GM21529 (cell line): ENCODE data around the gene MIEF1.
A peak's percentile ranks its signal among the peaks of the same experiment; 100 is the strongest.

Experiments
- ATAC-seq: cut with Tn5 transposase; IDR thresholded peaks from one replicate; pipeline ENCODE4 v1.9.1; 2021; ENCODE audit not compliant: unreplicated experiment

MIEF1 gene

DNA sequence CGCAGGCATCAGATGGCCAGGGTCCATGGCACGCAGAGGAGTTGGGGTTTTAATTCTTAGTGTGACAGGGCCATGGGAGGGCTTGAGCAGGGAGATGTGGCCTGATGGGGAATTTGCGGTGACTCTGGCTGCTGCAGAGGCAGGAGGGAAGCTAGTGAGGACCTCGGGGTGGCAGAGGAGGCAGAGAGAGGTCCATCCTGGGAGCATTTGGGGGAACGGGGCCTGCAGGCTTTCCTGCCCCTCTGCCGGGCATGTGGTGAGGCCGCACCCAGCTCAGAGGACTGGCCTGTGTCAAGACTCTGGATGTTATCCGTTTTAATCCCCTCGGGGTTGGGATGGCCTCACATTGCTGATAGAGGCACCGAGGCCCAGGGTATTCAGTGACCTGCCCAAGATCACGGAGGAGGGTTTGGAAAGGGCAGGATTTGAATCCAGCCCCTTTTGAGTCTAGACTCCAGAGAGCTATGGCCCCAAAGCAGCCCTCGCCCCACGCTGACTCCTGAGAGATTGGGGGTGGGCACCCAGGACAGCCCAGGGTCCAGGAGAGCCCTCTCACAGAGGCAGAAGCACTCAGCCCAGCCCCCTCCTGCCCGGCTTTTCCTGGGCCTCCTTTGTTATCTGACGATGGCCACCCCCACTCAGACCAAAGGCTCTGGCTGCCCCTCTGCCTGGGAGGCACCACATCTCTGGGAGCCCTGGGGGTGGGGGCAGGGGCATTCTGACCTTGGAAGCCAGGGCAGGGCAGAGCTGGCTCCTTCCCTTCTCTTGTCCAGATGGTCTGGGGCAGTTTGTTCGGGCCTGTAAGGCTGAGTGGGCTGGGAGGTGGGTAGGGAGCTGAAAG is 31.4 kb upstream of the MIEF1 start:
- no peak for ATAC-seq

DNA sequence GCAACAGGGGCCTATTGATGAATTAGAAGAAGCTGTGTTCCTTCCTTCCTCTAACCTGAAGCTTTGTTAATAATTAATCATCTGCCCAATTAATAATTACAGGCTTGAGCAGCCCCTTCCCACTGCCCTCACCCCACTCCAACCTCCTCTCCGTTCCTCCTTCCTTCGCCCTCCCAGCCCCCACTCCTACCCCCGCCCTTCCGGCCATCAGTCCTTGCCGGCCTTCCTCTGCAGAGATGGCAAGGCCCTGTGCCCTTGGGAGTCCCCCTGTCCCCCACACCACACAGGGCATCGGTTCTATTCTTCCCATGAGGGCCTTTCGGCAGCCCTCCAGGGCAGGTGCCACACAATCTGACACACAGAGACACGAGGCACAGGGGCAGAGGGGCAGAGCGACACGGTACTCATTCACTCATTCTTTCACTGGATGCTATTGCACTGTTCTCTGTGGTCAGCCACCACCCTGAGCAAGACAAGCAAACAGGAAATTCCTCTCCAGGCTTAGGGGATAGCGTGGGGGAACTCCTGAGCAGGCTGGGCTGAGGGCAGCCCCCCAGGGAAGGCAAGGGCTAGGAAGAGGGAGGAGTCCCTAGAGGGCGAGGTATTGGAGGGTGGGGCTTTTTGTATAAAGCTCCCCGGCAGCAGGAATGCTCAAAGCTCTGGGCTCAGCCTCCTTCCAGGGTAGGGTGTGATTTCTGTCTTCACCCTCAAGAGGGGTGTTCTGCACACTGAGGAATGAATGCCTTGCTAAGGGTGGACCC is 30.5 kb upstream of the MIEF1 start:
- peak; percentile 55 for ATAC-seq

DNA sequence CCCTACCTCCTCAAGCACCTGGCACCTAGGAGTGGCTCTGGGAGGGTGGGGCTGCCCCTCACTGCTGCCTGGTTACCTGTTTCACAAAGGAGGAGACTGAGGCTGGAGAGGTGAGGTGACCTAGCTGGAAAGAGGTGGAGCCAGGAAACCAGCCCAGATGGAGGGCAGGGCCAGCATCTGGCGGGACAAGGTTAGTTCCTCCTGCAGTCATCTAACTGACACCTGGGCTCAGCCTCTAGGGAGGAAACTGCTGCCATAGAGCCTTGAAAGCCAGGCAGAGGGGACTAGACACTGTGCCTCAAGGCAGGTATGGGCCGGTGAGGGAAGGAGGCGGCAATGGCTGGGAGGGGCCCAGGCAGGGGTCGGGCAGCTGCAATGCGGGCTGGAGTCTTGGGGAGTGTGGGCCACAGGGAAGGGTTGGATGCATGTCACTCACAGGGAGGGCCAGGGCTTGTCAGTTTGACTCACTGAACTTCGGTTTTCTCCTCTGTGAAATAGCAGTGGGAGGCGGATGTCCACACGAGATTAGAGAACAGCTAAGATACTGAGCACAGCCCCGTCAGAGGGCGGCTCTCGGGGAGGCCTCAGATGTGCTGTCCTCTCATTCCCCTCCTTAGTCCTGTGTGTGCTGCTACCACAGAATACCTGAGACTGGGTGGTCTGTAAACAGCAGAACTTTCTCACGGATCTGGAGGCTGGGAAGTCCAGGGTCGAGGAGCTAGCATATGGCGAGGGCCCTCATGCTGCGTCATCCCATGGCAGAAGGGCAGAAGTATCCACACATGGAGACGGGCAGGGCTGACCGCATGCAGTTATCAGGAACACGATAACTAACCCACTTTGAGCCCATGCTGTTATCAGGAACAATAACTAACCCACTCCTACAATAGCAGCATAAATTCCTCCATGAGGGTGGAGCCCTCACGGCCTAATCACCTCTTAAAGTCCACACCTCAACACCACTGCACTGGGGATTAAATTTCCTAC is 29.2 kb upstream of the MIEF1 start:
- no peak for ATAC-seq

DNA sequence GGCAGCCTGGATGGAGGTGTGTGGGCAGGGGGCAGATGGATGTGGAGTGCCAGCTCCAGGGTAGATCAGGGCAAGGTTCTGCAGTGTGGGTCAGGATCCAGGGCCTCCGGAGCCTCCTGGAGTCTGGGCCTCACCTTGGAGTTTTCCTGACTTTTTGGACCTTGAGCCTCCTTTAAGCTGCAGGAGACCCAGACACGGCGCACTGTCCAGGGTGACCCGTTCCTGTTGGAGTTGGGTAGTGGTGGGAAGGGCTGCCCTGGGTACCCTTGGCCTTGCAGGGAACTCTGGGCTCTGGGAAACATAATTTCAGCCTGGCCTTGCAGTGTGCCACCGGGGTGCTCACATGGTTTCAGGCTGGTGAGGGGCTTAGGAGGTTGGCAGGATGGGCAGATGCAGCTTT is 28.2 kb upstream of the MIEF1 start:
- ATAC-seq: no peak

DNA sequence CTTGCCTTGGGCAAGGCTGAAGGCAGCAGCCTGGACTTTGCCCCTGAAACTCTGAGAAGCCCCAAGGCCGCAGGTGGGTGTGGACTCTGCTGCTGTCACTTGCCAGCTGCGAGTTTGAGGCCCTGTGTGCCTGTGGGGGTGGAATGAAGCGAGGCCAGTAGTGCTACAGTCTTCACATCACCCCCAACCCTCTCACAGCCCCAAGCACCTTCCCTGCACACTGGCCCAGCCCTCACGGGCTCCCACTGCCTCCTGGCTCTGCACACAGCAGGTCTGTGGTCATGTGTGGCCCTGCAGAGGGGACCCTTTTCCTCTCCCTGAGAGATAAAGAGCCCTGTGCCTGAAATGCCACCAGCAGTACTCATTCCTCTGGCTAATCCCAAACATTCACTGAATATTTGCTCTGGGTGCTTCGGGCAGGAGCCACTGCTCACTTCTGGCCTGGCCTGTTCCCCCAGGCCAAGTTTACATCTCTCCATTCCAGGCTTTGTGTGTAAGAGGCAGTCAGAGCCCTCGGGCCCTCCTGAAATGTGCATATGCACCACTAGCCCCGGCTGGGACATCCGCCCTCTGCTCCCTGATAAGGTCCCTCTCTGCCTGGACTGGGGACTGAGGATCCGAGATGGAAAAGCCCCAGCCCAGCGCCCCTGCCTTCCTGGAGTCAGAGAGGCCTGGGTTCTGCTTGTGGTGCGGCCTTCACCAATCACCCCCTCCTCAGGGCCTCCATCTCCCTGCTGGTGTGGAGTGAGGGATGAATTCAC is 27.6 kb upstream of the MIEF1 start:
- ATAC-seq: no peak

DNA sequence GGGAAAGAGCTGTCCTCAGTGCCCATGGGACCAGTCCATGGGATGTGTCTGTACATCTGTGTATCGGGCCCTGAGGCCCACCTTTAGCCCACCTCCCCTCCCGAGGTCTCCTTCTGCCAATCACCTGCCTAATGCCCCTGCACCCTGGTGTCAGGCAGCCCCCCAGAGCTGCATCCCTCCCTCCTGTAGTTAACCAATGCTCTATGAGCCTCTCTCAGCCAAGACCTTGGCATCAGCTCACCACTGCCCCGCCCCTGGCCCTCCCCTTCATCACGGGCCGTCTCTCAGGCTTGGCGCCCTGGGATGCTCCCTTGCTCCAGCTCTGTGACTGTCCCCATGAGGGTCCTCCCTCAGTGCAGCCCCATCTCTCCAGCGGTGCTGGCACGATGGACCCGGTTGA is 26.8 kb upstream of the MIEF1 start:
- ATAC-seq: no peak

DNA sequence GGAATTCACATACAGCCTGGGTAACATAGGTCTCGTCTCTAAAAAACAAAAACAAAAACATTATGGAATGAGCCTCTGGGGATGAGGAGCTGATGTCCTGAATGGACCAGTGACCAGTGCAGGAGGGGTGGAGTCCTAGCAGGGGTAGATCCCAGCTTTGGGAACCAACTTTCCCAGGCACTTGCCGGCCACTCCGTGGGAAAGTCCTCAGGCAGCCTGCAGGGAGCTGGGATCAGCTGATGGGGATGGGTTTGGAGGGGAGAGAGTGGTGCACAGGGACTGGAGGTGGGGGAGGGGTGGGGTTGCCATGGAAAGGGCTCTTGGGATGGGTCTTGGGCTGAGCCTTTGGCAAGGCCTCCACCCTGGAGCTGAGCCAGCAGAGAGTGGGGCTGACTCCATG is 26.2 kb upstream of the MIEF1 start:
- no peak for ATAC-seq

DNA sequence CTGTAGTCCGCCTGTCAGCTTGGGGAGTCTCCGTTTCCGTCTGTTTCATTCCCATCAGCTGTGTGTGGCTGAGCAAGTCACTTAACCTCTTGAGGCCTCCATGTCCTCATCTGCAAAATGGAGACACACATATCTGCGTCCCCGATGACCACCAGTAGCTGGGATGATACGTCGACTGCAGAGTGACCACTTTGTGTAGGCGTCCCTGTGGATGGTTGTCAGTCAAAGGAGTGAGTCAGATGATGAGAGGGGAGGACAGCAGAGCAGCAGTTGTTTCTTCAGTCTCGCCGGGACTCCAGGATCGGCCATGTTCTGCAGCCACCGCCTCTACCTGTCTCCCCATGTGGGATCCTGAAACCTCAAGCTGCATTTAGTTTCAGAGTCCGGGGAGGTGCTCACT is 25.4 kb upstream of the MIEF1 start:
- no peak for ATAC-seq

DNA sequence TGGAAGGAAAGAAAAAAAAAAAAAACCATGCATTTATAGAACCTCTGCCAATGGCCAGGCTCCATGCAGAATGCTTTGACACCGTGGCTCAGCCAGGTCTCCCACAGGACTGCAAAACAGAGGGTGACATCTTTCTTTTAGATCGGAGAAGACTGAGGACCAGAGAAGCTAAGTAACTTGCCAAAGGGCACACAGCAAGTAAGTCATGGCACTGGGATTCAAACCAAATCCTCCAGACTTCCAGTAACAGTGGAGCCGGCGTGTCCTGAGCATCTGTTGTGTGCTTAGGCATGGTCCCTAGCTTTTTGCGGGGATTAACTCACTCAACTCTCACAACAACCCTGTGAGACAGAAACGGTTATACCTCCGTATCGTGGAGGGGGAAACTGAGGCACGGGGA is 24.5 kb upstream of the MIEF1 start:
- ATAC-seq: no peak

DNA sequence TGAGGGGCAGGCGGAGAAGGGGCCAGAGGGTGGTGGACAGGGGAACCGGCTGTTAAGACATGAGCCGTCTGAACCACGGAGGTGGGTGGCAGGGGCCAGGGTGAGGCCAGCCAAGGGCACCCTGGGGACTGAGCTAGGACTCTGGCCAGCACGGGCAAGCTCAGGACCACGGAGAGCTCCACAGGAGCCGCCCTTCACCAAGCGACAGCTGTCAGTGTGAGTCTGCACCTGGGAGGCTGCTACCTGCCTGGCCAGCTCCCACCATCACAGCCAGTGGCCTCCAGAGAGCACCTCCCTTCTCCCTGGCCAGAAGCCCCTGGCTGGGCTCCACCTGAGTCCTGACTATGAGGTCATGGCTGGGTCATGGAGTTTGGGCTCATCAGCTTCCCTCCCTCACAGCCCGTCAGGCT is 23.6 kb upstream of the MIEF1 start:
- no peak for ATAC-seq

DNA sequence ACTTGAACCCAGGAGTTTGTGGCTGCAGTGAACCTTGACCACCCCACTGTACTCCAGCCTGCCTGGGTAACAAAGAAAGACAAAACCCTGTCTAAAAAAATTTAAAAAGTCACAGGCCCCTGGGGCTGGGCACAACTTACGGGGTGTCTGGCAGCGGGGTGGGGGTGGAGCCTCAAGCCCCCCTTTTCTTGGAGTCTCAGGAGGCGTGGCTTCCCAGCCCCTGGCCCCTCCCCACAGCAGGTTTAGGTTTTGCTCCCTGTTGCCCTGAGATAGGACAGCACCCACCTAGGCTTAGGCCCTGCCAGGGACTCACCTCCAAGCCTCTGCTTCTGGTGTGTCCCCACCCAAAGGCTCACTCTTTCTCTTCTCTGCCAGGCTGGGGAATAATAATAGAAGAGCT is 22.8 kb upstream of the MIEF1 start:
- no peak for ATAC-seq

DNA sequence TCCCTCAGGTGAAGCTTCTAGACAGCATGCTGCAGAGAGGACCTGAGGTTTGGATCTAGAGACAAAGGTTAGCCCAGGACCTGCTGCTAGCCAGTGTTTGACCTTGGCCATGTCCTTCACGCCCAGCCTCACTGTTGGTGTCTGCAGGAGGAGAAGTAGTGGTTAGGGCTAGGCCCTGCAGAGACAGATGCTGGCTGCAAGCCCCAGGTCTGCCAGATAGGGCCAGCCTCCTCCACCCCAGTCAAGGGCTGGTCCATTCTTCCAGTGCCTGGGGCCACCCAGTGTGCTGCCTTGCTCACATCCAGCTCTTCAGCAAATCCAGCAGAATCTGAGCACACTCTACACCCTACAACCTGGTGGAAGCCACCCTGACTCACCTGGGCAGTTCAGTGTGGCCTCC is 21.5 kb upstream of the MIEF1 start:
- ATAC-seq: no peak

DNA sequence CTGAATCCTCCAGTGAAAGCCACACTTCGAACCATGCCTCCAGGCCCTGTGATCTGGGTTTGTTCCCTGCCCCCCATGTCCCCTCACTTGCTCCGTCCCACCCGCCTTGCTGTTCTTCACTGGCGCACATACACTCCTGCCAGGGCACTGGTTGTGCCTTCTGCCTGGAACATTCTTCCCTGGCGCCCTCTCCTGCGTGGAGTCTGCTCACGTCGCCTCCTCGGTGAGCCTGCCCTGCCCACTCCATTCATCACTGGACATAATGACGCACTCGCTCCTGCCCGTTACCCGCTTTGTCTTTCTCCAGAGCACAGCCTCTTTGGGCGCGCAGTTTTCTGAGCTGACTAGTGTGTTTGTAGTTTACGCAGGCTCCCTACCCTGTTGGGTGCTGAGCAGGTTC is 21.0 kb upstream of the MIEF1 start:
- ATAC-seq: no peak

DNA sequence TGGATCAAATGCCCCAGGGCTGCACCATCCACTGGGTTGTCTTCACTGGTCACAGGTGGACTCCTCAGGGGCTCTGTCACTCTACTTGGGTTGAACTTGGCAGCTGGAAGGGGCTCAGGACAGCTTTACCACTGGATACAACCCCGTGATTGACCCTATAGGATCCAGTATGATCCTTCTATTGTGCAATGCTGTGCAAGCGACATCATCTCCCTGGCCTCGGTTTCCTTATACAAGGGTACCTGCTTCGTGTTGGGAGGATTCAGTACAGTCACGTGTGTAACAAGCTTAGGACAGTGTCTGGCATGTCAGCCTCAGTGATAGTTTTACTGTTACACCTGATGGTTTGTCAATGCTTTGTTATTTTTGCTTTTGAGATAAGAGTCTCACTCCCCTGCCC is 20.5 kb upstream of the MIEF1 start:
- ATAC-seq: no peak

DNA sequence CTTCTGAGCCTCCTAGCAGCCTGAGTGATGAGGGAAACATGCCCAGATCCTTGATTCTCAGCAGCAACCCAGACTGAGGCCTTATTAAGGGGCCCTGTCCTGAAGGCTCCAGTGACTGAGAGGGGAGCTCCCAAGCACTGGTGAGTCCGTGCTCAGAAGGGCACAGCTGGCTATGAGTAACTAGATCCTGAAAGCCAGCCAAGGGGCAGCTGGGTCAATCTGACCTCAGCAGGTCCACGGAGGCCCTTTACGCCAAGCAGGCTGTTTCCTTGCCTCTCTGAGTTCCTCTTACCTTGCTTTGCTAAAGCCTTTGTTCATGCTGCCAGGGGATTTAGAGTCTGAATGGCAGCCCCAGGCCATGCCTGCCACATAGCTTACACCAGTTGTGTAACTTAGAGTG is 19.3 kb upstream of the MIEF1 start:
- no peak for ATAC-seq

DNA sequence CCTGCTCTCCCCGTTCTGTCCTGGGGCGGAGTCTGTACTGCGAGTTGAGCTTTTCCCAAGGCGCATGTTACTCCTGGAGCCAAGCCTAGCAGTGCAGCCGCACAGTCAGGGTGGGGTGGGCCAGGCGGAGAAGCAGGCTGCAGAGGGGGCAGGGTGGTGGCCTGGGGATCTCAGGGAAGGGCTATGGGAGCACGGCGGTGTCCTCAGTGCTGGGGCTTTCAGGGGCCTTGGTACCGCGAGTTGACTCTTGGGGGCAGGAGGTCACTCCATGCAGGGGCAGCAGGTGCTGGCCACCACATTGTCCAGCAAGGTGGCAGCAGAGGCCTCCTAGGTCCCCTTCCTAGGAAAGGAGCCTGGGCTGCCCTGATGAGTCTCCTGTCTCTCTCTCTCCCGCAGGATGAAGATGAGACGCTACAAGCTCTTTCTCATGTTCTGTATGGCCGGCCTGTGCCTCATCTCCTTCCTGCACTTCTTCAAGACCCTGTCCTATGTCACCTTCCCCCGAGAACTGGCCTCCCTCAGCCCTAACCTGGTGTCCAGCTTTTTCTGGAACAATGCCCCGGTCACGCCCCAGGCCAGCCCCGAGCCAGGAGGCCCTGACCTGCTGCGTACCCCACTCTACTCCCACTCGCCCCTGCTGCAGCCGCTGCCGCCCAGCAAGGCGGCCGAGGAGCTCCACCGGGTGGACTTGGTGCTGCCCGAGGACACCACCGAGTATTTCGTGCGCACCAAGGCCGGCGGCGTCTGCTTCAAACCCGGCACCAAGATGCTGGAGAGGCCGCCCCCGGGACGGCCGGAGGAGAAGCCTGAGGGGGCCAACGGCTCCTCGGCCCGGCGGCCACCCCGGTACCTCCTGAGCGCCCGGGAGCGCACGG is 14.9 kb upstream of the MIEF1 start:
- no peak for ATAC-seq

DNA sequence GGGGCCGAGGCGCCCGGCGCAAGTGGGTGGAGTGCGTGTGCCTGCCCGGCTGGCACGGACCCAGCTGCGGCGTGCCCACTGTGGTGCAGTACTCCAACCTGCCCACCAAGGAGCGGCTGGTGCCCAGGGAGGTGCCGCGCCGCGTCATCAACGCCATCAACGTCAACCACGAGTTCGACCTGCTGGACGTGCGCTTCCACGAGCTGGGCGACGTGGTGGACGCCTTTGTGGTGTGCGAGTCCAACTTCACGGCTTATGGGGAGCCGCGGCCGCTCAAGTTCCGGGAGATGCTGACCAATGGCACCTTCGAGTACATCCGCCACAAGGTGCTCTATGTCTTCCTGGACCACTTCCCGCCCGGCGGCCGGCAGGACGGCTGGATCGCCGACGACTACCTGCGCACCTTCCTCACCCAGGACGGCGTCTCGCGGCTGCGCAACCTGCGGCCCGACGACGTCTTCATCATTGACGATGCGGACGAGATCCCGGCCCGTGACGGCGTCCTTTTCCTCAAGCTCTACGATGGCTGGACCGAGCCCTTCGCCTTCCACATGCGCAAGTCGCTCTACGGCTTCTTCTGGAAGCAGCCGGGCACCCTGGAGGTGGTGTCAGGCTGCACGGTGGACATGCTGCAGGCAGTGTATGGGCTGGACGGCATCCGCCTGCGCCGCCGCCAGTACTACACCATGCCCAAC is 14.1 kb upstream of the MIEF1 start:
- no peak for ATAC-seq

DNA sequence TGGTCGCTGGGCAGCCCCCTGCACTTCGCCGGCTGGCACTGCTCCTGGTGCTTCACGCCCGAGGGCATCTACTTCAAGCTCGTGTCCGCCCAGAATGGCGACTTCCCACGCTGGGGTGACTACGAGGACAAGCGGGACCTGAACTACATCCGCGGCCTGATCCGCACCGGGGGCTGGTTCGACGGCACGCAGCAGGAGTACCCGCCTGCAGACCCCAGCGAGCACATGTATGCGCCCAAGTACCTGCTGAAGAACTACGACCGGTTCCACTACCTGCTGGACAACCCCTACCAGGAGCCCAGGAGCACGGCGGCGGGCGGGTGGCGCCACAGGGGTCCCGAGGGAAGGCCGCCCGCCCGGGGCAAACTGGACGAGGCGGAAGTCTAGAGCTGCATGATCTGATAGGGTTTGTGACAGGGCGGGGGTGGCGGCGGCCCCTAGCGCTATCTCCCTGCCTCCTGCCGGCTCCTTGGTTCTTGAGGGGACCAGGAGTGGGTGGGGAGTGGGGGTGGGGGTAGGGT is 13.5 kb upstream of the MIEF1 start:
- ATAC-seq: no peak
